ENCODE data around the gene IKZF3. TPM values are rescaled to one million over a fixed set of nuclear protein-coding genes. Genes with fewer than 3 reads are reported as not detected.
A peak's percentile ranks its signal among the peaks of the same experiment; 100 is the strongest.

Gene IKZF3
- total RNA-seq, 1 donor from 2014 or later, result 0.34 TPM

GRCh38 chr17:39787041-39787440, 77.1 kb downstream of the IKZF3 start:
- H3K9ac ChIP-seq (ENCODE audit: low read length), result no peak overlapping the region
- Mint-ChIP-seq H3K4me3 (ENCODE audit: unreplicated experiment) (no peak overlapping the region), H3K4me1 (ENCODE audit: low read depth, unreplicated experiment) (peaks cover 8% of the 10 kb centered on the region), H3K36me3 (ENCODE audit: low read depth, unreplicated experiment) (peaks cover 2% of the 10 kb centered on the region), H3K27ac (ENCODE audit: unreplicated experiment) (no peak overlapping the region), H3K9me3 (ENCODE audit: unreplicated experiment) (no peaks in the 10 kb centered on the region), H3K27me3 (ENCODE audit: low read depth, unreplicated experiment) (peaks cover 4% of the 10 kb centered on the region)
- DNase-seq (ENCODE audit: low read depth), result no peak
- no peaks in the 10 kb centered on the region for H4K20me1 ChIP-seq (ENCODE audit: insufficient read depth, low read length)
- FAIRE-seq, result no peak
- H3K27ac ChIP-seq (ENCODE audit: low read depth, low read length), result no peak overlapping the region
- TF ChIP-seq CTCF (IDR thresholded peaks at IDR 0.05; ENCODE audit: insufficient read depth, low read depth, low read length) (no peak), EZH2 (IDR thresholded peaks at IDR 0.05; ENCODE audit: insufficient read depth, low read length) (no peak)
- no peak overlapping the region for H2AFZ ChIP-seq (ENCODE audit: low read depth, low read length)
- no peaks in the 10 kb centered on the region for H3K4me1 ChIP-seq (ENCODE audit: insufficient read depth, low read length)
- peaks cover 33% of the 10 kb centered on the region for H3K27me3 ChIP-seq (ENCODE audit: insufficient read depth, low read length)
- H3K4me2 ChIP-seq (ENCODE audit: low read length), result no peak overlapping the region
- no peak overlapping the region for H3K4me3 ChIP-seq (ENCODE audit: insufficient read depth, low read depth, low read length)
- no peaks in the 10 kb centered on the region for H3K79me2 ChIP-seq (ENCODE audit: insufficient read depth, low read length)
- no peaks in the 10 kb centered on the region for H3K9me3 ChIP-seq (ENCODE audit: insufficient read depth, low read depth, low read length)
- H3K36me3 ChIP-seq (ENCODE audit: insufficient read depth, low read length), result no peaks in the 10 kb centered on the region

- no peak overlapping the region for H3K27ac Mint-ChIP-seq (ENCODE audit: unreplicated experiment)
- DNase-seq (ENCODE audit: low read depth) (no peak), FAIRE-seq (no peak)
- Histone ChIP-seq H3K9me3 (ENCODE audit: insufficient read depth, low read depth, low read length) (no peaks in the 10 kb centered on the region), H4K20me1 (ENCODE audit: insufficient read depth, low read length) (no peaks in the 10 kb centered on the region), H2AFZ (ENCODE audit: low read depth, low read length) (no peak overlapping the region), H3K4me2 (ENCODE audit: low read length) (no peak overlapping the region), H3K79me2 (ENCODE audit: insufficient read depth, low read length) (no peaks in the 10 kb centered on the region), H3K36me3 (ENCODE audit: insufficient read depth, low read length) (no peaks in the 10 kb centered on the region), H3K9ac (ENCODE audit: low read length) (no peak overlapping the region), H3K4me3 (ENCODE audit: insufficient read depth, low read depth, low read length) (no peak overlapping the region), H3K27me3 (ENCODE audit: insufficient read depth, low read length) (peaks cover 35% of the 10 kb centered on the region), H3K27ac (ENCODE audit: low read depth, low read length) (no peak overlapping the region), H3K4me1 (ENCODE audit: insufficient read depth, low read length) (no peaks in the 10 kb centered on the region)
- H3K9me3 Mint-ChIP-seq (ENCODE audit: unreplicated experiment), result no peaks in the 10 kb centered on the region
- peaks cover 2% of the 10 kb centered on the region for H3K36me3 Mint-ChIP-seq (ENCODE audit: low read depth, unreplicated experiment)
- TF ChIP-seq EZH2 (IDR thresholded peaks at IDR 0.05; ENCODE audit: insufficient read depth, low read length) (no peak), CTCF (IDR thresholded peaks at IDR 0.05; ENCODE audit: insufficient read depth, low read depth, low read length) (no peak)
- no peaks in the 10 kb centered on the region for H3K4me1 Mint-ChIP-seq (ENCODE audit: low read depth, unreplicated experiment)
- peaks cover 4% of the 10 kb centered on the region for H3K27me3 Mint-ChIP-seq (ENCODE audit: low read depth, unreplicated experiment)
- H3K4me3 Mint-ChIP-seq (ENCODE audit: unreplicated experiment), result no peak overlapping the region
Measured at GRCh38 chr17:39782980-39783379, 81.1 kb downstream of the IKZF3 start.

- no peak overlapping the region for H2AFZ ChIP-seq (ENCODE audit: low read depth, low read length)
- H3K9ac ChIP-seq (ENCODE audit: low read length), result no peak overlapping the region
- peaks cover 37% of the 10 kb centered on the region for H3K27me3 ChIP-seq (ENCODE audit: insufficient read depth, low read length)
- H3K9me3 Mint-ChIP-seq (ENCODE audit: unreplicated experiment), result no peaks in the 10 kb centered on the region
- DNase-seq (ENCODE audit: low read depth), result peak; percentile 56
- H3K4me1 Mint-ChIP-seq (ENCODE audit: low read depth, unreplicated experiment), result no peaks in the 10 kb centered on the region
- no peak overlapping the region for H3K27ac Mint-ChIP-seq (ENCODE audit: unreplicated experiment)
- FAIRE-seq, result no peak
- H3K27ac ChIP-seq (ENCODE audit: low read depth, low read length), result no peak overlapping the region
- no peaks in the 10 kb centered on the region for H4K20me1 ChIP-seq (ENCODE audit: insufficient read depth, low read length)
- H3K4me2 ChIP-seq (ENCODE audit: low read length), result no peak overlapping the region
- H3K36me3 ChIP-seq (ENCODE audit: insufficient read depth, low read length), result no peaks in the 10 kb centered on the region
- H3K27me3 Mint-ChIP-seq (ENCODE audit: low read depth, unreplicated experiment), result peaks cover 7% of the 10 kb centered on the region
- H3K36me3 Mint-ChIP-seq (ENCODE audit: low read depth, unreplicated experiment), result peaks cover under 1% of the 10 kb centered on the region
- H3K4me3 ChIP-seq (ENCODE audit: insufficient read depth, low read depth, low read length), result no peak overlapping the region
- TF ChIP-seq EZH2 (IDR thresholded peaks at IDR 0.05; ENCODE audit: insufficient read depth, low read length) (no peak), CTCF (IDR thresholded peaks at IDR 0.05; ENCODE audit: insufficient read depth, low read depth, low read length) (no peak)
- H3K79me2 ChIP-seq (ENCODE audit: insufficient read depth, low read length), result no peaks in the 10 kb centered on the region
- no peak overlapping the region for H3K4me3 Mint-ChIP-seq (ENCODE audit: unreplicated experiment)
- H3K4me1 ChIP-seq (ENCODE audit: insufficient read depth, low read length), result no peaks in the 10 kb centered on the region
- H3K9me3 ChIP-seq (ENCODE audit: insufficient read depth, low read depth, low read length), result no peaks in the 10 kb centered on the region
Measured at GRCh38 chr17:39782481-39782880, 81.6 kb downstream of the IKZF3 start.
